Stimulated activated CD4-positive, alpha-beta T cell treated with anti-CD3 and anti-CD28 coated beads, Interleukin-12 subunit alpha, Interleukin-12 subunit beta, amount 100 ng/mL, for 4 hours (primary cell): ENCODE measurements around the gene AK2.
"Not testable (repeated sequence)": the region's sequence is repeated elsewhere in the genome, so short reads cannot be mapped to it uniquely, and the experiment has no call there.

Experiments used
- DNase-seq: peaks from one replicate; pipeline ENCODE4 v3.0.0-alpha.2; 2020

AK2 gene

DNA sequence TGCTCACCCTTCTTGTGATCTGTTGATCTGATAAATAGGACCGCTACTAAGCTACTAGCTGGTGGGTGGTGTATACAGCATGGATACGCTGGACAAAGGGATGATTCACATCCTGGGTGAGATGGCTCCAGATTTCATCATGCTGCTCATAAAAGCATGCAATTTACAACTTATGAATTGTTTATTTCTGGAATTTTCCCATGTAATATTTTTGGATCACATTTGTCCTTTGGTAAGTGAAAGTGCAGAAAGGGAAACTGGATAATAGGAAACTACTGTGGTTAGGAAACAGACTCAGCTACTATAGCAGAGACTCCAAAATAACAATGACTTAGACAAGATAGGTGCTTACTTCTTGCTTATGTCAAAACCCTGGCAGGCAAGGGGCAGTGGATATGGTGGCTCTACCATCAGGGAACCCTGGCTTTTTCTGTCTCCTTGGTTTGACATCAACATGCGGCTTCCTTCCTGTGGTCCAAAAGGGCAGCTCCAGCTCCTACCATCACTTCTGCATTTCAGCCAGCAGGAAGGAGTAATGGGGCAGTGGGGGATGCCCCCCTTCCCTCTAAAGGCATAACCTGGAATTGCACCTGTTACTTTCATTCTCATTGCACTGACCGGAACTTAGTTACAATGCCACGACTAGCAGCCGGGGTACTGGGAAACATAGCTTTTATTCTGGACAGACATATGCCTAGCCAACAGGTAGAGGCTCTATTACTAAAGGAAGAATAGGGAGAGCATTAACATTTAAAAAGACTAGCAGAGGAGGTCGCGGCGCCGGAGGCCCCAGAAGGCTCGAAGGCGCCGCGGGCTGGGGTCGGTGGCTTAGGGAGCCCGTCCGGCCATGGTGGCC is 13.8 kb upstream of the AK2 start:
- no peak for DNase-seq

DNA sequence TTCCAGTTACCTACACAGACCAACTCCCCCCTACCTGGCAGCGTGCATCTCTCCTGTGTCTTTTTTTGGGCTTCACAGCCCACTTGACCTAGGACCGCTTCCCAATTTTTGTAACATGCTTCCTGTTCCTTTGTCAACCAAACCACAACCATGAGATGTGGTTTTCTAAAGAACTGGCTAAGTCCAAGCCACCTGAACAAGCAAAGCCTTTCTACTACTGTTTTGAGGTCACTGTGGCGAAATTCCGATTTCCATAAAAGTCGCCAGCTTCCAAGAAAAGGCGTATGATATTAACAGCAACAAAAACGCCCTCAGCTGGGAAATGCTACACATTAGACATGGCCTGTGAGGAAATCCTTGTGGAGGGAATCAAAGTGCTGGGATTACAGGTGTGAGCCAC is 12.7 kb upstream of the AK2 start:
- DNase-seq, result no peak

DNA sequence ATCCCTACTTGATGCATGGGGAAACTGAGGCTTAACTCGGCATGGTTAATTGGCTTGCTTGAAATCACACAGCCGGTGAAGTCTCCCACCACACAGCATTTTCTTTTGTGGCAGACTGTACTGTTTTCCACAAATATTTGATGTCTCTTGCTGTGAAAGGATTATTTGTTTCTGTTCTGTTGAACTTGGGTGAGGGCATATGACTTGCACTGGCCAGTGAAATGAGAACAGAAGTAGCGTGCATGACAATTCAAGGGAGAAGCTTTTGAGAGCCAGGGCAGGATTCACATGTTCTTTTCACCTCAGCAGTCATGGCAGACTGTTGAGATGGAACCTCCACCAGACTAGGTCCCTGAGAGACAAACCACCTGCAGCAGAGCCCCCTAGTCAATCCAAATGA is 11.7 kb upstream of the AK2 start:
- DNase-seq, result no peak

DNA sequence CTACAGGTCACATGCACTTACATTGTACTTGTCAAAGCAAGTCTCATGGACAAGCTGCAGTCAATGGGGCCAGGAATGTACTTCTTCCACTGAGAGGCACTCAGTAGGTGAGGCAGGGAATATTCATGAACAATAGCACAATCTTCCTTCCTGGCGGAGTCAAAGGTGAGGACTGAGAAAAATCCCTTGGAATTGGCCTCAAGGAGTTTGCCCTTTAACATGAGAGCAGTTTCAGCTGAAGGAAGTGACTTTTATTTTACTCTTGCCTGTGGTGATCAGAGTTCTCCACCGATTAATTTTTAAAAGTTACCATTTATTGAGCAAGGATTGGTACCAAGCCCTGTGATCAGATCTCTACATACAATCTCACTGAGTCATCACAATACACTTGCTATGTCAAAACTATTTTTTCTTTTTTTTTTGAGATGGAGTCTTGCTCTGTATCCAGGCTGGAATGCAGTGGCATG is 11.2 kb upstream of the AK2 start:
- no peak for DNase-seq

DNA sequence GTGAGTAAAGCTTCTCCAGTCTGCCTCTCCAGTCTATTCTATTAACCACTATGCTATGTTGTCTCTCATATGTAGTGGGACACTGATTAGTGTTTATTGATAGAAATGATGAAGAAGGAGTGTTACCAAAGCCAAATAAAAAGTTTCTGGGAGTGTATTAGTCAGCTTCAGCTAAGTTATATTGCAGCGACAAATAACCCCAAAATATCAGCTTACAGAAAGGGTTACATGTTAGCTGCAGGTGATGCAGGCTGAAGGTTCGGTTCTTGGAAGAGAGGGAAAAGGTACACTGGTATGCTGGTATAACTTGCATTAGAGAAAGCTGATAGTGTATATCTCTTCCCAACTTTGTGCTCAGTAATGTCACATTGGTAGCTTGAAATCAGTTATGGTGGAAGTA is 10.6 kb upstream of the AK2 start:
- no peak for DNase-seq

DNA sequence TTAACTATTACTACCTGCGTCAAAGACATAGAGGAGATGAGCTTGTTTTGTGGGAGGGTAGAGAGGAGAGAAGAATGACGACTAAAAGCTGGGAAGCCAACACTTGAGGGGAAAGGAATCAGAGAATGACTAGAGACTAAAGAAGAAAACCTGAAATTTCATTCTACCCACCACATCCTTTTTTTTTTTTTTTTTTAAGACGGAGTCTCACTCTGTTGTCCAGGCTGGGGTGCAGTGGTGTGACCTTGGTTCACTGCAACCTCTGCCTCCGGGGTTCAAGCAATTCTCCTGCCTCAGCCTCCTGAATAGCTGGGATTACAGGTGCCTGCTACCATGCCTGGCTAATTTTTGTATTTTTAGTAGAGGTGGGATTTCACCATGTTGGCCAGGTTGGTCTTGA is 9.6 kb upstream of the AK2 start:
- DNase-seq, result not testable (repeated sequence)

DNA sequence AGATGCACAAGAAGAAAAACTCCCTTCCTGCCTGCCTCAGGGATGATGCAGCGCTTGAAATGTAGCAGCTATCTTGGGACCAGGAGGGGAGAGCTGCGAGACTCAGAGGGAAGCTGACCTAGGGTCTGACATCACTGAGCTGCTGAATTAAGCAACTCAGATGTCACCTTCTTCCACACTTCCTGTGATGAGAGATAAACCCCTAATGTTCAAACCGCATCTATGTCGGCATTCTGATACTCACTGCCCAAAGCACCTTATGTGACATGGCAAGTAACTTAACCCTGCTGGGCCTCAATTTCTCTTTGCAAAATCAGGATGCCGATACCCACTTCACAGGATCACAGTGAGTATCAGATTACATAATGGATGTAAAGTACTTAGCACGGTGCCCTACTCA is 9.1 kb upstream of the AK2 start:
- no peak for DNase-seq

DNA sequence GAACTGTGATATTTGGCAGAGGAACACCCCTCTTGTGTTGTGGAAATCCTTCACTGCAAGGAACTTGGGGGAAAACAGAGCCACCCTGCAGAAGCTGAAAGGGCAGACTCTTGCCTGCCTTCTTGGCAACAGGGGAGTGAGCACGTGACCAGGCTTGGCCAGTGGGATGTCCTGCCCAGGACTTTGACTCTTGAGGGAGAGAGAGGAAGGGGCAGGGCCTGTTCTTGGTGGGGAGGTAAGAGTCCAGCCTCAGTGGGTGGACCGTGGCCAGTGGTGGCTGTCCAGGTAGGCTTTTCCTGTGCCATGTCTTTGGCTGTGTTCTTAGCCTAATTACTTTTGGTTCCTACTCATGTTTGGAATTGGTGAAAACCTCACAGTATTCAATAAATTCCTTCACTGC is 8.6 kb upstream of the AK2 start:
- DNase-seq, result no peak

DNA sequence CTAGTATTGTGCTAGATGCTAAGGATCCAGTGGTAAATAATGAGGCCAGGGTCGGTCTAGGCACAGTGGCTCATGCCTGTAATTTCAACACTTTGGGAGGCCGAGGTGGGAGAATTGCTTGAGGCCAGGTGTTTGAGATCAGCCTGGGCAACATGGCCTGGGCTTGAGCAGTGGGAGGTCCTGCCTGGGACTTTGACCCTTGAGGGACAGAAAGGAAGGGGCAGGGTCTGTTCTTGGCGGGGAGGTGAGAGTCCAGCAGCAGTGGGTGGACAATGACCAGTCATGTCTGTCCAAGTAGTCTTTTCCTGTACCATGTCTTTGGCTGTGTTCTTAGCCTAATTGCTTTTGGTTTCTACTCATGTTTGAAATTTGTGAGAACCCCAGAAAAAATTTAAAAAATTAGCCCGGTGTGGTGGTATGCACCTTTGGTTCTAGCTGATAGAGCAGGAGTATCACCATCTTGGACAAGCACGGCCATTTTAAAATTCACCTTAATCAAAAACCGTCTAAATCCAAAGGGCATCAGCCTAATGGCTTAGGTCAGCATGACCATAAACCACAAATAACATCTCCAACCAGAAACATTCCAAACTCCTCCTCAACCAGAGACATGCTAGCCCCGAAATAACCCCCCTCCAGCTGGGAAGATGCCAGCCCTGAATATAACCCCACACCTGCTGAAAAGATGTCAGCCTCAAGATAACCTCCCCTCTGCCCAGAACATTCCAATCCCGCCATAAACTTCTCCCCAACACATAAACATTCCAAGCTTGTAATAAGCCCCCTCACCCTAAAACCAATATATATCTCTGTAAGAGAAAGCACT is 6.8 kb upstream of the AK2 start:
- no peak for DNase-seq

DNA sequence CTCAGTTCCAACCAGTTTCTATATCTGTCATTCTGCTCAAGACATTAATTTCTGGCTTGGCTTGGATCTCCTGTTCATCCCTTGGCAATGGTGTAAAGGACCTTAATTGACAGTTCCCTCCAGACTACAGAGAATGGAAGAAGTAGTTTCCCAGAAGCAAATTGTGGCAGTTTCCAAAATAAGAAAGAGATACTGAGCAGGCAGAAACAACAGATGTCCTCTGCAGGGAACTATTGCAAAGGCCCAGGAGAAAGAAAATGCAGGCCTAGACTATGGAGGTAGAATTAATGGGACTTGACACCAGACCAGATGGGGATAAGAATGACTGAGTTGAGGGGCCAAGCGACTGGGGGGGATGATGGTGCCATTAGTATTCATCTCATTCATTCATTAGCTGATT is 6.1 kb upstream of the AK2 start:
- DNase-seq, result no peak

DNA sequence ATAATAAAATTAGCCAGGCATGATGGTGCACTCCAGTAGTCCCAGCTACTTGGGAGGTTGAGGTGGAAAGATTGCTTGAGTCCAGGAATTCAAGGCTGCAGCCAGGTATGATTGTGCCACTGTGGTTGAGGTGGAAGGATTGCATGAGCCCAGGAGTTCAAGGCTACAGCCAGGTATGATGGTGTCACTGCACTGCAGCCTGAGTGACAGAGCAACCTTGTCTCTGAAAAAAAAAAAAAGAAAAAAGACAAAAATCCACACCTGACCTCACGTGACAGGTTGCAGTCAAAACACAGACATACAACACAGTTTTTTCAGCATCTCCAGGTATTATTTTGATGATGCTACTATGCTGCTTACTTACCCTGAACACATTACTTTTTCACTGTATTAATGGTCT is 4.3 kb upstream of the AK2 start:
- DNase-seq, result no peak

DNA sequence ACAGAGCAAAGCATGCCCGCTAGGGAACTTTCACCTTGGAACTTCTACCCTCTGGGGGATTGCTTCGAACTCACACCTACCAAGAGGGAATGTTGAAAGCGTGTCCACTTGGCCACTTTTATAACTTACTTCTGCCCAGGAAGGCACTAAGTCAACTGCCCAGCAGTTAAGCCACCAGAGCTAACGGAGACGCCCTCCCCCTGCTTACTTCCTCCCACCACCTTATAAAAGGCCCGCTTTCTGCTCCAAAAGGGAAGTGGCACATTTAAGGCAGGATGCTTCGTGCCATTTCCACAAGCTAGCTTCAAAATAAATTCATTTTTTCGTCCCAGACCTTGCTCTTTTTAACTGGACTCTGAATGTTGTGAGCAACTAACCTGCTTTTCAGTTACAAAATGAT is 3.2 kb upstream of the AK2 start:
- DNase-seq, result no peak

DNA sequence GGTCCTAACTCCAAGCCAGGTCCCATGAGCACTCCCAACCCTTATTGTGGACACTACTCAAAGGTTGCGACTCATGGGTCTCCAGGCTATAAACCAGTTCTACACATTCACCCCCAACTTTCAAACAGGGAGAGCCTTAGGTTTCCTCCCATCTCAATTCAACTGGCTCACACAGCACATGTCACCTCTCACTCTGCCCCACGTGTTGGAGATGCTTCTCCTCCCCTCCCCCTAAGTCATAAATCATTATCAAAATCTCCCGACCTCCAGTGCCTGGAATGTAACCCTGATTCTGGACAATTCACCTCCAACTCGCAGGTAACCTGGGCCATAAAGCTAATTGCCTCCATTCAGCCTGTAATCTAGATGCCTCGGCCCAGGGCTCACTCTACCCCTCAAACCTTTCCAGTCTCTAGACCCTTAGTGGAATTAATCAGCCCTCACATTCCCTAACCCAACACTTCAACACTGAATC is 595 bp downstream of the AK2 start:
- DNase-seq, result no peak

DNA sequence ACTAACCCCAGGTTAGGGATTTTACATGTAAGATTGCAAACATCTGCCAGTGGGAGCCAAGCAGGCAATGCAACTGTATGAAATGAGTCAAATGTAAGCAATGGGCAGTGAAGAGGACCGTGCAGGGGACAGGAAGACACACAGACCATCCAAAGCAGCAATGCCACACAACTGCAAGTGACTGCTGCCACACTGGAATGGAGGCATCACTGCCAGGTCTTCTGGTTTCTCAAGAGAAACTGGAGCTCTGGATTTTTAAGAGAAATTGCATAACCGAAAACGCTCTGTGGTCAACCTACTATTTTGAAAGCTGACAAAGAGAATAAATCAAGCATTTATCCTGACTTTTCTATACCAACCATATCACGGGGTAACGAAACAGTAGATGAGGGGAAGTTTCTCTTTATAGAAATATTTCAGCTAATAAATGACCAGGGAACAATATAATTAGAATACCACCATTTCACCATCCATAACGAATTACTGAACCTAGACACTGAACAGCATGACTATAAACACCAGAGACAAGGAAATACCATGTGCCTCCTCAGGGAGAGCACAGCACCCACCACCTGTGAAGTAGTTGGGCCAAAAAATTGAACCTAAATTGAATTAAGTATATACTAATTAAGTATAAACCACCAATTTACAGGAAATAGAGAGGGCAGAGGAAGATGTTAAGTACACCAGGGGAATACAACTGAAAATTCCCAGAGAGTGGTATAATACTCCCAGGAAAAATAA is 4.4 kb downstream of the AK2 start:
- DNase-seq, result no peak

DNA sequence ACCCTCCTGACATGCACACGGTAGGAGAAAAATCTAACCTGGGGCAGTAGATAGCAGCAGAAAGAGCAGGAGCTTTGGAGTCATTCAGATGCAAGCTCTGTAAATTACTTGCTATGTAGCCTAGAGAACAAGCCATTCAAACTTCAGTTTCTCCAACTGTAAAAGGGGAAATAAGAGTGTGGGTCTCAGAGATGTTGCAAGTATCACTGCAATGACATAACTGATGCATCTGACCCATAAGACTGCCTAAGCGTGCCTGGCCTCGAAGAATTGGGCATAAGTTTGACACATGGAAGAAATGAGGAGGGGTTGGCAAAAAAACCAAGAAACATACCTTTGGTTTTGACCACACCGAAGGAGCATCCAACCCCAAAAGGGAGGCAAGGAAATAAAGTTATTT is 5.2 kb downstream of the AK2 start:
- DNase-seq, result no peak

DNA sequence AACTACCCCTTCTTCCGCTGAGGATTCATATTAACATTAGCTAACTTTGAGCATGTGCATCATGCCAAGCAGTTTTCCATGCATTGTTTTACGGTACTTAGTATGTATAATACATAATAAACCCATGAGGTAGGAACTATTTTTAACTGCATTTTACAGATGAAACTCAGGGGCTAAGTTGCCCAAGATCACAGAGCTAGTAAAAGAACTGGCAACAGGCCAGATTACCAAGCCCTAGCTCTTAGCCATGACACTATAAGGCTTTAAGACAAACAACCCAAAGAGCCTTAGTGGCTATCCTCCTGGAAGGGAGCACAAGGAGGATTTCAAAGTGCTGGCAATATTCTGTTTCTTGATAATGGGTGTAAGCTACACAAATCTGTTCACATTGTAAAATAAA is 6.1 kb downstream of the AK2 start:
- DNase-seq, result no peak

DNA sequence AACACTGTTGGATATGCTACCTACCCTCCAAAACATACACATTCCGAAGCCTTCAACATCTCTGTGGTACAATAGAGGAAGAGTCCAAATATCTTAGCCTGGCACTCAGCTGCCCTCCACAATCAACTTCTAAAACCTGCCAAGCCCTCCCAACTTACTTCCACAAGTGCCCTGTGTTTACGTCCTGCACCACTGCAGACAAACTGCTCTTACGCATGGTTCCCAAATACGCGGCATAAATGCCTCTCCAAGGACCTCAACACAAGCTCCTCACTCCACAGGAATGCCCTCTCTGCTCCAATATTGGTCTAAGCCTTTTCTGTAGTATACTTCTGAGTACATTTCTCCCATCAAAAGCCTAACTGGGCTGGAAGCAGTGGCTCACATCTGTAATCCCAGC is 6.8 kb downstream of the AK2 start:
- no peak for DNase-seq

DNA sequence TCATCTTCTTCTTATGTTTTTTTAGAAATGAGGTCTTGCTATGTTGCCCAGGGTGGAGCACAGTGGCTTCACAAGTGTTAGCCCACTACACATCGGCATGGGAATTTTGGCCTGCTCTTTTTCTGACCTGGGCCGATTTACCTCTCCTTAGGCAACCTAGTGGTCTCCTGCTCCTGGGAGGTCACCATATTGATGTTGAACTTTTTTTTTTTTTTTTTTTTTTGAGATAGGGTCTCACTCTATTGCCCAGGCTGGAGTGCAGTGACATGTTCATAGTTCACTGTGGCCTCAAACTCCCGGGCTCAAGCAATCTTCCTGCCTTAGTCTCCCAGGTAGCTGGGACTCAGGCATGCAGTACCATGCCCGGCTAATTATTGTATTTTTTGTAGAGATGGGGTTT is 7.5 kb downstream of the AK2 start:
- no peak for DNase-seq

DNA sequence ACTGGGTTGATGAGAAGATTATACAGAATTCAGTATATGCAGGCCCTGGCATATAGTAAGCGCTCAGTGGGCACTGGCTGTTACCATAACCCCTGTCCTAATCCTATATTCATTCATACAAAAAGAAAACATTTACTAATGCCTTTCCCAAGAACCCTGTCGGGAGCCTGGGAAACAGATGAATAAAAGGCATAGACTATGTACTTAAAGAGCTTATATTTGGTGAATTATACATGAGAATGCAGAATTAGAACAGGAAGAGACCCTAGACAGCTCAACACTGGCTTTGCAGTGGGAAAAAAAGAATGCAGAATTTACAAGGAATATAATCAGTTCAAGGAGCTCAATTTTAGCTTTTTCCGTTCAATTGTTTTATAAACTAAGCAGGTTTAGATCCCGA is 10.9 kb downstream of the AK2 start:
- no peak for DNase-seq

DNA sequence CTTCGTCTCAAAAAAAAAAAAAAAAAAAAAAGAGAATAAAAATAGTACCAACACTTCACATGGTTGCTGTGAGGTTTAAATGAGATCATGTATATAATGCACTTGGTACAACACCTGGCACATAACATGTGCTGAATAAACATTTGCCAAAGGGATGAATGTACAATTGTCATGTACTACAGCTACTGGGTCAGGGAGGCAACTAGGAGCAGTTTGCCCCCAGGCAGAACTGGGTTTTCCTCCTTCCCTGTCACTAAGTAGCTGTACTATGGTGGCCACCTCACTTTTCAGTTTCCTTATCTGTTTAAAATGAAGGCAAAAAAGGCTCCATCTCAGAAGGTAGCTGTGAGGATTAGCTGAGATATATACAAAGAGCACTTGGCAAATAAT is 11.5 kb downstream of the AK2 start:
- DNase-seq, result no peak

DNA sequence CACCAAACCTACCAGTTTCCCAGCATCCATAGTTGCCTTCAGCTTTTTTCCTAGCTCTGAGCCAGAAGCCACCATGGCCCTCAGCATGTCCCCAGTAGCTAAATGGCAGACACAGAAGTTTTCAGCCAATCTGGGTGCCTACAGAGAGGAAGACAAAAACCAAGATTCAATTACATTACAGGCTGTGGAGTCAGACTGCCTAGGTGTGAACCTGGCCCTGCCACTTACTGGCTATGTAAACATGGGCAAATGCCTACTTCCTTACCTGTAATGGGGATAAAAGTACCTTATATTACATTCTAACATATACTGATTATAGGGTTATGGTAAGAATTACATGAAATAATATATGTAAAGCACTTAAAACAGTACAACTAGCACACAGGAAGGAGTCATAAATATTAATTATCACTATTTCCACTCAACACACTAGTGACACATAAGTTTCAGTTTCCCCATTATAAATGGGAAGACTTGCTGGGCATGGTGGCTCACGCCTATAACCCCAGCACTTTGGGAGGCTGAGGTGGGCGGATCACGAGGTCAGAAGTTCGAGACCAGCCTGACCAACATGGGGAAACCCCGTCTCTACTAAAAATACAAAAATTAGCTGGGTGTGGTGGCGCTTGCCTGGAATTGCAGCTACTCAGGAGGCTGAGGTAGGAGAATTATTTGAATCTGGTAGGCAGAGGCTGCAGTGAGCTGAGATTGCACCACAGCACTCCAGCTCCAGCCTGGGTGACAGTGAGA is 12.1 kb downstream of the AK2 start:
- DNase-seq, result peak; percentile 63

DNA sequence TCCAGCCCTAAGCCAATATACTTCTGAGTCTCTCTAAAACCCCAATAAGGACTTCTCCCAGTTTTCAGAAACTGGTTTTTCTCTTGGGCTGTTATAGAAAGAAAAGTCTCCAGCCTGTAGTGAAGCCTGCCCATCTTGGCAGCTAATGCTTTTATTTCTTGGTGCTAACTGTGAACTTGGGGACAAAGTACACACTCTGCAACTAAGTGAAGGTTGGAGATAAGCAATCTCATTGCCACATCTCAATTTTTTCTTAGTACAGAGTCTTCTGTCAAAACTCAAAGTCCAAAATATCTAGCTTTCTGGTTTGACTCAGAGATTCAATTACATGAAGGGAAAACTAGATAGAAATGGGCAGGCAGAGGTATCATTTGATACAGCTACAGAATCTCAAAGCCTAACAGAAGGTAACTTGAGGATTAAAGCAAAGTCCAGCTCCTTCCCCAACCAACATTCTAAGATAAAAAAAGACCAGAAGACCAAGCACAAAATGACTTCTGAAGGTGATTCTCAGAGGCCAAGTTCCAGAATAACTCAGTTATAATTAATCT is 14.0 kb downstream of the AK2 start:
- no peak for DNase-seq
